ENCODE measurements around the gene GCNT3. TPM values are rescaled to one million over a fixed set of nuclear protein-coding genes. Genes with fewer than 3 reads are reported as not detected.

The GCNT3 gene
- 0.29 and 0.50 TPM in 2 replicates for total RNA-seq (2014; rRNA removed; shearing (Covaris generic))
- 0.18 and 3.9 TPM in 2 replicates for polyA plus RNA-seq (2014; cell fraction: nucleus; rRNA removed)

DNA sequence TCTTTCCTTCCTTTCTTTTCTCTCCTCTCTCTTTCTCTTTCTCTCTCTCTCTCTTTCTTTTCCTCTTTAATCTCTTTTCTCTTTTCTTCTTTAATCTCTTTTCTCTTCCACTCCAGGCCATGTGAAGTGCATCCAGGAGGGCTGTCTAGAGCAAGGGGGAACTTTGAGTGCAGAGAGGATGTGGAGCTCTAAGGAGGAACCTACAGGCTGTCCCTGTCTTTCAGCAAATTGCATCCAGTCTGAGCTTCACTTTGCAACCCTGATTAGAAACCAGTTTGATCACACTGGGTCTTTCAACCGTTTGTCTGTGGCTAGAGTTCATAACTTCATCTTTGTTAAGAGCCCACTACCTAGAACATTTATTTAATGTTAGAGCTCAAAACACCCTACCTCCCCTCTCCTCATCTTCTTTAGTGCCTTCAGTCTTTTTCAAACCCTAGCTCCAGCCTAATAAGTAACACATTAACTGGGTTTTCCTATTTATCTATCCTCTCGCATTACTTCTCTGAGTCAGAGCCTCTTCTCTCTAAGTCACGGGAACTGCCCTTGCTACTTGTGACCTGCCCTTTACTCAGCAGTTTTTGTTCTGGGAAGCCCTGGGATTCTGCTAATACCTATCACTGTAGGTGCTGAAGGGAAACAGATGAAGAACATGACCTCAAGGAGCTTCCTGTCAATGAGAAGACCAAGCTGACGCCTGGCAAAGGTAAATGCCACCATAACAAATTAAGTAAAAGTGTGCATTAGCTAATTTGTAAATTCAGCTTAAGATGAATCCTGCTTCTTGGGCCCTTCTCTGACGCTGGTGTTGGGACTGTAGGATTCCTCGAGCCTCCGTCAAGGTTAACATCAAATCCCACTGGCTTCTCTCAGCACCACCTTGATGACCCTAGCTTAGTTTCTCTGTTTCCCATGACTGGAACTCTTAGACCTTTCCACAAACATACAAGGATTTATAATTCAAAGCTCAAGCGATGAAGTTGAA lies at the start of gene GCNT3:
TSS of gene GCNT3 (plus strand) at position 508 of the 985 bp plus-strand sequence. CDS start 6,456 bp downstream, outside the sequence.
- peak; percentile 5 for DNase-seq (ENCODE audit: extremely low read depth, low read depth)

- no peak for DNase-seq (ENCODE audit: extremely low read depth, low read depth)
These were observed 49.0 kb upstream of the GCNT3 start for GRCh38 chr15:59562448-59563186.

GRCh38 chr15:59565299-59565698 lies 46.3 kb upstream of the GCNT3 start:
- no peak for DNase-seq (ENCODE audit: extremely low read depth, low read depth)

DNA sequence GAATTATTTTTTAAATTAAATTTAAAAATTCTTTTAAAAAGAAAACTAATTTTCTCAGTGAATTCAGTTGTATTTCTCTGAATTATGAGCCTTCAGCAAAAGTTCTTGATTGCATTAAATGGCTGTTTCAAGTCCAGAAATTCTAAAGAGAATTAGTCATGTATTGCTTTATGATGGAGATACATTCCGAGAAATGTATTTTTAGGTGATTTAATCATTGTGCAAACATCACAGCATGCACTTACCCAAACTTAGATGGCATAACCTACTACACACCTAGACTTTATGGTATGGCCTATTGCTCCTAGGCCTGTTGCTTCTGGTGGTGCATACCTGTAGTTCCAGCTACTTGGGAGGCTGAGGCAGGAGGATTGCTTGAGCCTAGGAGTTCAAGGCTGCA lies 44.3 kb upstream of the GCNT3 start:
- DNase-seq (ENCODE audit: extremely low read depth, low read depth) = no peak

GRCh38 chr15:59569477-59569876 lies 42.1 kb upstream of the GCNT3 start:
- DNase-seq (ENCODE audit: extremely low read depth, low read depth) = no peak

- DNase-seq (ENCODE audit: extremely low read depth, low read depth) = no peak
These were observed 41.3 kb upstream of the GCNT3 start for GRCh38 chr15:59570315-59570714.

DNA sequence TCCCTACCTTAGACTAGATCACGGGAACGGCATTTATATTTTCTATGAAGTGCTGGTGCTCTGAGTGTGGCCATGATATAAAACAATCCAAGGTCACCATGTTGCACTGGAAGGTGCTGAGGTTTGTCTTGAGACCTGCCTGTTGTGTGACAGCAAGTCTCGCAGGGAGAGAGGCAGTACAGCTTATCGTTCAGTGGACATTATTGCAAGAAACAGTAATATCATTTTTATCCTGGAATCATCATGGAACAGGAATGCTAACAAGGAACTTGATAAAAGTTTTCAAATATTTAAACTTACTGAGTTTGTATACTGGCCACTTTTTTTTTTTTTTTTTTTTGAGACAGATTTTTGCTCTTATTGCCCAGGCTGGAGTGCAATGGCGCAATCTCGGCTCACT lies 40.0 kb upstream of the GCNT3 start:
- no peak for DNase-seq (ENCODE audit: extremely low read depth, low read depth)

DNA sequence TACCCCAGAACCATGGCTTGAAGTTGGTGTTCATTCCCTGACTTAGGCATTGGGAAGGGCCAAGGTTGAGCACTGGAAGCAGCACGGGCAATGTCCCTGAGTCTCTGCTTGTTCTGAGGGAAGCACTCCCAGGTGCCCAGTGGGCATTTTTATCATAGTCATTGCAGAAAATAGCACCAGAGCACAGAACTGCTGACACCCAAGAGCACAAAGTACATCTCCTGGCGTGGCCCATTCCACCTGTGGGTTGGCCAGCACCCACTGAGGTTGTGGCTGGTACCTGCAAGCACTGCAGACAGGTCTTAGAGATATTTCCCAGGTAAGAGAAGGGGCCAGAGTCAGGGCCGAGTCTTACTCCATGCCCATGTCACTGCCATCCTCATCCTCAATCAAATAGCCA lies 28.5 kb upstream of the GCNT3 start:
- no peak for DNase-seq (ENCODE audit: extremely low read depth, low read depth)

DNA sequence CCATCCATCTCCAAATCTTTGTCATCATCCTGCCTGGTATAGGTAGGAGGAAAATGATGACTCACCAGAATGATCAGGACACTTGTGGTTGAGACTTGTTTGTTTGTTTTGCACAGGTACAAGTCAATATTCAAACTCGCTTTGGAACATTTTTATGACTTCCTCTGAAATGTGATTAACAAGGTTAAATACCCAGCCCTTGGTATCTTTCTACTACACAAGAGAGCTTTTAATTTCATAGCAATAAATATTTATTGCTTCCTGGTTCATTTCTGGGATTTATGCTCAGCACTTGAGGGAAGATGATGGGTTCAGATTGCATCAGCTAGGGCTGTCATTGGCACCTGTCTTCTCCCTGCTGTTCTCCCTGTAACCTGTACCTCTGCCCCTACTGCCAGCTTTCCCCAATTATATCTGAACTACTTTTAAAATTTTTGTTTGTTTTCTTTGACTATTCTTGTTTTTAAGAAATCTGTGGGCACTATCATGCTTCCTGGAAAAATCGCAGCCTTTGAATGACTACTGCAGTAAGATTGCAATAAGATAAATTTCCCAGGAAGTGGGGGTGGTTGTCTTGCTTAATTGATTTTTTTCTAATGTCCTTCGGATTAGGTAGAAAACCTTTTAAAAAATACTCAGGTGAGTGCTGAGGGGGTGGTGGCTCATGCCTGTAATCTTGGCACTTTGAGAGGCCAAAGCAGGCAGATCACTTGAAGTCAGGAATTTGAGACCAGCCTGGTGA lies 24.3 kb upstream of the GCNT3 start:
- no peak for DNase-seq (ENCODE audit: extremely low read depth, low read depth)

DNA sequence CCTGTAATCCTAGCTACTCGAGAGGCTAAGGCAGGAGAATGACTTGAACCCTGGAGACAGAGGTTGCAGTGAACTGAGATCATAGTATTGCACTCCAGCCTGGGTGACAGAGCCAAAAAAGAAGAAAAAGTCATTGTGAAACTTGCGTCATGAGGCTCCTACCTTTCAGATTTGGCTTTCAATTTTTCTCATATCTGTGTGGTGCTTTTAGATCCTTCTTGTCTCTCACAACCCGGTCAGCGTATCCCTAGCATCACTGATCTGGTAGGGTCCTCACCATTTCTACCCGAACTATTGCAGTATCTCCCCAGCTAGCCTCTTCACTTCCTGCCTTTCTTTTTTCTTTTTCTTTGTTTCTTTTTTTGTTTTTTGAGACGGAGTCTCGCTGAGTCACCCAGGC lies 21.6 kb upstream of the GCNT3 start:
- DNase-seq (ENCODE audit: extremely low read depth, low read depth) = no peak

- no peak for DNase-seq (ENCODE audit: extremely low read depth, low read depth)
These were observed 20.2 kb upstream of the GCNT3 start for GRCh38 chr15:59591356-59591755.

GRCh38 chr15:59594493-59594942 lies 17.1 kb upstream of the GCNT3 start:
- DNase-seq (ENCODE audit: extremely low read depth, low read depth) = no peak

- DNase-seq (ENCODE audit: extremely low read depth, low read depth) = no peak
These were observed 16.6 kb upstream of the GCNT3 start for GRCh38 chr15:59594991-59595390.

- DNase-seq (ENCODE audit: extremely low read depth, low read depth) = no peak
These were observed 16.1 kb upstream of the GCNT3 start for GRCh38 chr15:59595434-59595915.

DNA sequence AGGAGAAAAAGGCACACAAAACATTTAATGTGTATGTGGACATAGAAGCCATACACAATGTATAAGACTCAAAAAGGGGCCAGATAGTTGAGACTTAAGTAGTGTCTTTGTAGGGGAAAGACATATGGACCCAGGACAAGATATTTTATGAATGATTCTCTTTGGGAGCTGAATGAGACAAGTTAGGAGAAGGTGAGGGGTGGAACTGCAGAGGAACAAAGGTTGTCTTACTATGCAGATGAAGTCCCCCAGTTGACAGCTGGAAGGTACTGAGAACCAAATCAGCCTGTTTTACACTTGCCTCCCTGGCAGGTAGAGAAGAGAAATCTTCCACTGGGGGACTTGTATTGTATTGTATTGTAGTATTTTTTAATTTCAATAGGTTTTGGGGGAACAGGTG lies 14.9 kb upstream of the GCNT3 start:
- no peak for DNase-seq (ENCODE audit: extremely low read depth, low read depth)

- no peak for DNase-seq (ENCODE audit: extremely low read depth, low read depth)
These were observed 13.1 kb upstream of the GCNT3 start for GRCh38 chr15:59598461-59598860.

DNA sequence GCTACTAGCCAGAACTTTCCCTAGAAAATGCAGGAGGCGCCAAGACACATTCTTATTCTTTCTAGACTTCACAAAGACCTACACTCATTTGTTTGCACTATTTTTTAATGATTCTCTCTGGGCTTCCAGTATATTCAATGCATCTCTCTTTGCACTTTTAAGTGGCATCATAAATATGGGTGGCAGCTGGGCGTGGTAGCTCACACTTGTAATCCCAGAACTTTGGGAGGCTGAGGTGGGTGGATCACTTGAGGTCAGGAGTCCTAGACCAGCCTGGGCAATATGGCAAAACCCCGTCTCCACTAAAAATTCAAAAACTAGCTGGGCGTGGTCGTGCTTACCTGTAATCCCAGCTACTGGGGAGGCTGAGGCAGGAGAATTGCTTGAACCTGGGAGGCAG lies 5.6 kb upstream of the GCNT3 start:
- DNase-seq (ENCODE audit: extremely low read depth, low read depth) = no peak

GRCh38 chr15:59609730-59610712 lies 1.6 kb upstream of the GCNT3 start:
- no peak for DNase-seq (ENCODE audit: extremely low read depth, low read depth)

GRCh38 chr15:59614153-59614552 lies 2.6 kb downstream of the GCNT3 start:
- no peak for DNase-seq (ENCODE audit: extremely low read depth, low read depth)

Measured in NCI-H460 (cell line).